Epithelial cell of proximal tubule (primary cell): ENCODE measurements around the gene ITPKB. TPM values are rescaled to one million over a fixed set of nuclear protein-coding genes. Genes with fewer than 3 reads are reported as not detected.
"Not testable (repeated sequence)": the region's sequence is repeated elsewhere in the genome, so short reads cannot be mapped to it uniquely, and the experiment has no call there.

Experiments used
- DNase-seq: peaks from one replicate; pipeline ENCODE4 v3.0.0-alpha.2; 2011; ENCODE audit warnings: low read depth
- H3K4me3 ChIP-seq: 2 replicates; pipeline ENCODE4 v1.5.1; 2011; ENCODE audit warnings: low read depth, mild to moderate bottlenecking, low read length
- CTCF ChIP-seq: conservative IDR thresholded peaks from 2 replicates; pipeline ENCODE4 v1.5.1; 2012; ENCODE audit warnings: low read depth, mild to moderate bottlenecking, low read length
- total RNA-seq: library from RNA; depleted of rRNA; stranded (reverse); fragments of >200 nt; gene quantifications from 2 replicates; pipeline ENCODE4 v1.2.3, GENCODE V29; 2015

The ITPKB gene
- total RNA-seq, 1 donor from 2014 or later = 5.1 TPM

- TF ChIP-seq CTCF = no peak
- H3K4me3 ChIP-seq = no peak overlapping the region
- no peak for DNase-seq
Observed at GRCh38 chr1:226772446-226773139, 33.5 kb upstream of the ITPKB start.

GRCh38 chr1:226767170-226767569, 28.1 kb upstream of the ITPKB start:
- DNase-seq, H3K4me3 ChIP-seq: not testable (repeated sequence)

DNA sequence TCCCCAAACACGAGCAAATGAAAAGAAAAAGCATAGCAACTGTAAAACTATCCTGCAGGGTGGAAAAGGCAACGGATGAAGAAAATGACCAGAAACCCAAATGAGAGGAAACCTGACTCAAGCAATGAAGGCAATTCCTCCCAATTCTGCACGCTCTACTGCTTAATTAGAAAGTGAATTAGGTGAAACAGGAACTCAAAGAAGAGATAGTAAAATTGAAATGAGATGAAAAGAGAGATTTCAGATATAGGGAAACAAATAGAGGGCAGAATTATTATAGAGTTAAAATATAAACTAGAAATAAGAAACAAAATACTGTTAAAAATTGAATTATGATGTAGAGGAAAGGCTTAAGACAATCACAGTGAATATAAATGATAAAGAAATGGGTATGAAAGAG, 27.5 kb upstream of the ITPKB start:
- no peak overlapping the region for H3K4me3 ChIP-seq
- DNase-seq = no peak
- no peak for TF ChIP-seq CTCF

- no peak for TF ChIP-seq CTCF
- DNase-seq = no peak
- H3K4me3 ChIP-seq = no peak overlapping the region
Observed at GRCh38 chr1:226764533-226764932, 25.5 kb upstream of the ITPKB start.

- no peak overlapping the region for H3K4me3 ChIP-seq
- no peak for DNase-seq
- no peak for TF ChIP-seq CTCF
Observed at GRCh38 chr1:226763905-226764264, 24.8 kb upstream of the ITPKB start.

DNA sequence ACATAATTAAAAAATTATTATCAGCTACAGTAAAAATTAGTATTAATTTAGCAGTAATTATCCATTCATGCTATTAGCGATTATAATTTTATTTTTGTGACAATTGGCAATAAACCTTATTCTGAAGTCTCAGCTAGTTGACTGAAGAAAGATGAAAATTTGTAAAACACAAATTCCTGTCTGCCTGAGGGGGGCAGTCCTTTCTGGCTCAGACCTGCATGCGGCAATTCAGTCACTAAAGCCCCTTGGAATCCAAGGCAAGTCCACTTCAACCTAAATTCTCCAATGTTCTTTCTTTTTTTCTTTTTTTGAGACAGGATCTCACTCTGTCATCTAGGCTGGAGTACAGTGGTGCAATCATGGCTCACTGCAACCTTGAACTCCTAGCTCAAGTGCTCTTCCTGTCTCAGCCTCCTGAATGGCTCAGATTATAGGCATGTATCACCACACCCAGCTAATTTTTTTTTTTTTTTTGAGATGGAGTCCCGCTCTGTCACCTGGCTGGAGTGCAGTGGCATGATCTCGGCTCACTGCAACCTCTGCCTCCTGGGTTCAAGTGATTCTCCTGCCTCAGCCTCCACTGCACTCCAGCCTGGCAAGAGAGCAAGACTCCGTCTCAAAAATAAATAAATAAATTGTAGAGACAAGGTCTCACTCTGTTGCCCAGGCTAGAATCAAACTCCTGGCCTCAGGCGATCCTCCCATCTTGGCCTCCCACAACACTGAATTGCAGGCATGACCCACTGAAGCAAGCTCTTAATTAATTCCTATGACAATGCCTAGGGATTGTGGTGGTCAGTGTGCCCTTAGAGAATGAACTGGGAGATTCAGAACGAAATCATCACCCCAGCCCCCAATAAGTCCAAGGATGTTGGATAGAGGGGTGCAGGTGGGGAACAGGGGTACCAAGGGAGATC, 24.2 kb upstream of the ITPKB start:
- TF ChIP-seq CTCF = no peak

GRCh38 chr1:226762055-226762454, 23.0 kb upstream of the ITPKB start:
- no peak overlapping the region for H3K4me3 ChIP-seq
- no peak for TF ChIP-seq CTCF
- no peak for DNase-seq

More for the DNA sequence above, 24.2 kb upstream of the ITPKB start:
- no peak overlapping the region for H3K4me3 ChIP-seq
- DNase-seq = no peak
